Measurements from ENCODE around the gene STK17A.
A peak's percentile ranks its signal among the peaks of the same experiment; 100 is the strongest.

DNA sequence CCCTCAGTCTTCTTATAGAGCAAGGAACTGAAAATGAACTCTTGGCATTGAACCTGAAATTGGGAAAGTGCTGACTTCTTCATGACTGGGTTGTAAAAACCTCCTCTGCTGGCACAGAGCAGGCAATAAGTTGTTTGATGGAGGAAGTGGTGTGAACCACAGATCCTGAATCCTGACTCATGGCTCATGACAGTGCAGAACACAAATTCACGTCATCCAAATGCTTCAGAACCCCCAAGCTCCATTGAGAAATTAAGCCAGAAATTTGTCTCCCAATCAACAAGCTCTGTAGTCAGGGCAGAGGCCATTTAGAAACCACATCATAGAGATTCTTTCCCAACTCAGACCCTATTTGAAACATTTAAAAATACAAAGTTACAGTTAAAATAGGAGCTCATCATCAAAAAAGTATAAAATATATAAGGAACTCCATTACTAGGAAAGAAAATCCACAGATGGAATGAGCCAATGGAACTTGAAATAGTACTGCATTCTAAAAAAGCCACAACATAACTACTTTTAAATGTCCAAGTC, 10.3 kb upstream of the STK17A start:
- TF ChIP-seq, protein P1, sequence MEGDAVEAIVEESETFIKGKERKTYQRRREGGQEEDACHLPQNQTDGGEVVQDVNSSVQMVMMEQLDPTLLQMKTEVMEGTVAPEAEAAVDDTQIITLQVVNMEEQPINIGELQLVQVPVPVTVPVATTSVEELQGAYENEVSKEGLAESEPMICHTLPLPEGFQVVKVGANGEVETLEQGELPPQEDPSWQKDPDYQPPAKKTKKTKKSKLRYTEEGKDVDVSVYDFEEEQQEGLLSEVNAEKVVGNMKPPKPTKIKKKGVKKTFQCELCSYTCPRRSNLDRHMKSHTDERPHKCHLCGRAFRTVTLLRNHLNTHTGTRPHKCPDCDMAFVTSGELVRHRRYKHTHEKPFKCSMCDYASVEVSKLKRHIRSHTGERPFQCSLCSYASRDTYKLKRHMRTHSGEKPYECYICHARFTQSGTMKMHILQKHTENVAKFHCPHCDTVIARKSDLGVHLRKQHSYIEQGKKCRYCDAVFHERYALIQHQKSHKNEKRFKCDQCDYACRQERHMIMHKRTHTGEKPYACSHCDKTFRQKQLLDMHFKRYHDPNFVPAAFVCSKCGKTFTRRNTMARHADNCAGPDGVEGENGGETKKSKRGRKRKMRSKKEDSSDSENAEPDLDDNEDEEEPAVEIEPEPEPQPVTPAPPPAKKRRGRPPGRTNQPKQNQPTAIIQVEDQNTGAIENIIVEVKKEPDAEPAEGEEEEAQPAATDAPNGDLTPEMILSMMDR (IDR thresholded peaks at IDR 0.05; ENCODE audit: low read depth, low read length) = no peak
- peak; percentile 70 for TF ChIP-seq MAX (IDR thresholded peaks at IDR 0.05; ENCODE audit: low read depth, low read length)
- TF ChIP-seq MYC (IDR thresholded peaks at IDR 0.05; ENCODE audit: low read depth, low read length) = no peak

Measured in NB4 (cell line).